Parathyroid adenoma (tissue), 2 donors: ENCODE measurements around the gene PLPP2.

Source experiments
- H2AFZ ChIP-seq: fragments of 300-600 bp; sonication (generic); one replicate; pipeline ENCODE4 v1.7.0; 2017; ENCODE audit warnings: antibody characterized with exemption, mild to moderate bottlenecking
- H3K27ac ChIP-seq: fragments of 300-600 bp; sonication (generic); one replicate; pipeline ENCODE4 v1.7.0; 2017
- H3K27me3 ChIP-seq: fragments of 300-600 bp; sonication (generic); one replicate; pipeline ENCODE4 v1.7.0; 2017; ENCODE audit warnings: low read length; ENCODE audit not compliant: control insufficient read depth, insufficient read depth
- H3K36me3 ChIP-seq: fragments of 300-600 bp; sonication (generic); one replicate; pipeline ENCODE4 v1.7.0; 2017; ENCODE audit warnings: low read length; ENCODE audit not compliant: control insufficient read depth, insufficient read depth
- H3K4me1 ChIP-seq: fragments of 300-600 bp; sonication (generic); one replicate; pipeline ENCODE4 v1.7.0; 2017; ENCODE audit warnings: control low read depth
- H3K4me2 ChIP-seq: fragments of 300-600 bp; sonication (generic); one replicate; pipeline ENCODE4 v1.7.0; 2017; ENCODE audit warnings: low read length
- H3K4me3 ChIP-seq: fragments of 300-600 bp; sonication (generic); one replicate; pipeline ENCODE4 v1.7.0; 2017; ENCODE audit warnings: low read depth, low read length
- H3K79me2 ChIP-seq: fragments of 300-600 bp; sonication (generic); one replicate; pipeline ENCODE4 v1.7.0; 2017; ENCODE audit warnings: control low read depth
- H3K9ac ChIP-seq: fragments of 300-600 bp; sonication (generic); one replicate; pipeline ENCODE4 v1.7.0; 2017; ENCODE audit warnings: mild to moderate bottlenecking
- H3K9me3 ChIP-seq: fragments of 300-600 bp; sonication (generic); one replicate; pipeline ENCODE4 v1.7.0; 2017; ENCODE audit warnings: low read length; ENCODE audit not compliant: control insufficient read depth
- CTCF ChIP-seq: fragments of 300-600 bp; sonication (generic); IDR thresholded peaks from one replicate; pipeline ENCODE4 v1.7.0; 2017; ENCODE audit warnings: antibody characterized with exemption, mild to moderate bottlenecking
- donor health status: primary hyperparathyroidism.

The PLPP2 gene

GRCh38 chr19:308471-309205 lies 17.4 kb upstream of the PLPP2 start:
- Histone ChIP-seq H3K36me3 (no peaks in the 10 kb centered on the region), H3K9ac (no peak overlapping the region), H3K9me3 (no peaks in the 10 kb centered on the region), H3K4me3 (no peak overlapping the region), H3K4me2 (no peak overlapping the region), H3K79me2 (peaks cover 3% of the 10 kb centered on the region), H3K27ac (peak overlapping the region; percentile 15), H3K27me3 (no peaks in the 10 kb centered on the region), H2AFZ (no peak overlapping the region), H3K4me1 (no peaks in the 10 kb centered on the region)
- TF ChIP-seq CTCF: no peak

GRCh38 chr19:307793-308420 lies 16.7 kb upstream of the PLPP2 start:
- TF ChIP-seq CTCF: no peak
- H2AFZ ChIP-seq: no peak overlapping the region
- H3K36me3 ChIP-seq: no peaks in the 10 kb centered on the region
- H3K9me3 ChIP-seq: no peaks in the 10 kb centered on the region
- no peaks in the 10 kb centered on the region for H3K27me3 ChIP-seq
- H3K4me2 ChIP-seq: no peak overlapping the region
- H3K4me1 ChIP-seq: no peaks in the 10 kb centered on the region
- H3K9ac ChIP-seq: no peak overlapping the region
- peaks cover 3% of the 10 kb centered on the region for H3K79me2 ChIP-seq
- no peak overlapping the region for H3K4me3 ChIP-seq
- peak overlapping the region; percentile 15 for H3K27ac ChIP-seq

DNA sequence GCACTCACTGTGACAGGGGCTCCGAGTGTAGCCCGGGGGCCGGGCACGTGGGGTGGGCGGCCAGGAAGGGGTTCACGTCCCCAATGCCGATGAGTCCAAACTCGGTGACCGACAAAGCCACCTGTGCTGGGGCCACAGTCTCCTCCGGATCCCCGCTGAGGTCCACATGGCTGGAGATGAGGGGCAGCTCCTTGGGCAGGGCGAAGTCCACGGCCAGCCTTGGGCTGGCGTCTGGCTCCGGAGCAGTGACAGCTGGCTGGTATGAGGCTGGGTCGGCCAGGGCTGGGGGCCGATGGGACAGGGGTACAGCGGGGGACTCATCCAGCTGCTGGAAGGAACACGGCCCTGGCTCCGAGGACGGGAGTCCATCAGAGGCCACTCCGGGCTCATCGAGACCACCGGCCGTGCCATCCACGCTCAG lies 15.9 kb upstream of the PLPP2 start:
- no peak overlapping the region for H3K4me3 ChIP-seq
- H2AFZ ChIP-seq: no peak overlapping the region
- H3K9me3 ChIP-seq: no peaks in the 10 kb centered on the region
- no peak overlapping the region for H3K27ac ChIP-seq
- no peak overlapping the region for H3K4me2 ChIP-seq
- no peaks in the 10 kb centered on the region for H3K27me3 ChIP-seq
- no peaks in the 10 kb centered on the region for H3K36me3 ChIP-seq
- H3K9ac ChIP-seq: no peak overlapping the region
- H3K79me2 ChIP-seq: peaks cover 3% of the 10 kb centered on the region
- no peak for TF ChIP-seq CTCF
- H3K4me1 ChIP-seq: no peaks in the 10 kb centered on the region

DNA sequence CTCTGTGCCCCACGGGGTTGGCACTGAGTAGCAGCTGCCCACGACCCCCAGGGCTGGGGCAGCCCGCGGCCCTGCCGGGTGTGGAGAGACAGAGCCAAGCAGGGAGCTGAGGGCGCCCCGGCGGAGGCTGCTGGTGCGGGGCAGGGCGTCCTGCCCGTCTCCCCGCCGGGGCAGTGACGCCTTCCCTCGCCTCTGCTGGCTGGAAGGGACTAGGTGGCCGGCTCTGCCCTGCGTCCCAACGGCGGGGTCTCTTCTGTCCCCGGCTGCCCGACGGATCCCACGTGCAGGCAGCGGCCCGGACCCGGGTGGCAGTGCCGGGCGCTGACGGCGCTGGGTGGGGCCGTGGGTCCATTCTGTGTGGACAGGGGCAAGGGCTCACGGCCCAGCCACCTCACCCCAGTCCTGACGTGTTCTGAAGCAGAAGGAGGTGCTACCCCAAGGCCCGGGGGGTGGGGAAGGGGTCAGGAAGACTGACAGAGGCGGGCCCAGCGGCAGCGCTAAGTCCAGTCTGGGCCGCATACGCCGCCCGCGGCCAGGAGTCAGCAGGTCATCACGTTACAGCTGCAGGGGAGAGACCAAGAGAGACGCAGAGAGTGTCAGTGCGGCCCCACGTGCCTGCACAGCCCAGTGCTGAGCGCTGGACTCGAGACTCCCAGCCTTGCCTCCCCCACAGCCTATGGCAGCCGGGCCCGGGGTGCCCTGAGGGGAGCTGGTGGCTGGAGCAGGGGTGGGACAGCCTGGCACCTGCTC lies 15.1 kb upstream of the PLPP2 start:
- Histone ChIP-seq H3K4me1 (no peaks in the 10 kb centered on the region), H3K27ac (no peak overlapping the region), H3K9ac (no peak overlapping the region), H2AFZ (no peak overlapping the region), H3K79me2 (peaks cover 3% of the 10 kb centered on the region), H3K27me3 (no peaks in the 10 kb centered on the region), H3K36me3 (no peaks in the 10 kb centered on the region), H3K4me3 (no peak overlapping the region), H3K4me2 (no peak overlapping the region), H3K9me3 (no peaks in the 10 kb centered on the region)
- TF ChIP-seq CTCF: no peak
